AG10803 (cell line): ENCODE results near the gene RIOK2.

Experiments used
- DNase-seq: peaks from one replicate; pipeline ENCODE4 v3.0.0; 2010; ENCODE audit warnings: low read depth
- H3K4me3 ChIP-seq: 2 replicates; pipeline ENCODE4 v1.5.1; 2011; ENCODE audit warnings: mild to moderate bottlenecking, low read length, control low read depth
- CTCF ChIP-seq: conservative IDR thresholded peaks from 2 replicates; pipeline ENCODE4 v1.5.1; 2011; ENCODE audit warnings: mild to moderate bottlenecking, low read length, control low read depth, inconsistent platforms

RIOK2 gene

GRCh38 chr5:97115932-97116331, 67.1 kb downstream of the RIOK2 start:
- no peak overlapping the region for H3K4me3 ChIP-seq
- DNase-seq = no peak
- no peak for TF ChIP-seq CTCF

- TF ChIP-seq CTCF = no peak
- DNase-seq = no peak
- no peak overlapping the region for H3K4me3 ChIP-seq
Measured at GRCh38 chr5:97112230-97112629, 70.8 kb downstream of the RIOK2 start.

- H3K4me3 ChIP-seq = no peak overlapping the region
- no peak for DNase-seq
- no peak for TF ChIP-seq CTCF
Measured at GRCh38 chr5:97111616-97112015, 71.4 kb downstream of the RIOK2 start.

- DNase-seq = no peak
- no peak for TF ChIP-seq CTCF
Measured at GRCh38 chr5:97111004-97111403, 72.0 kb downstream of the RIOK2 start.

More at GRCh38 chr5:97111004-97111403, 72.0 kb downstream of the RIOK2 start:
- H3K4me3 ChIP-seq = no peak overlapping the region
